GM18868 (cell line): ENCODE results near the gene CCDC12.
A peak's percentile ranks its signal among the peaks of the same experiment; 100 is the strongest.
"Not testable (repeated sequence)": the region's sequence is repeated elsewhere in the genome, so short reads cannot be mapped to it uniquely, and the experiment has no call there.

ENCODE experiments used
- ATAC-seq: cut with Tn5 transposase; IDR thresholded peaks from one replicate; pipeline ENCODE4 v1.9.1; 2021; ENCODE audit warnings: mild to moderate bottlenecking, moderate library complexity; ENCODE audit not compliant: unreplicated experiment

The CCDC12 gene

GRCh38 chr3:46984591-46985459, 8.3 kb upstream of the CCDC12 start:
- no peak for ATAC-seq

- no peak for ATAC-seq
These were observed 6.0 kb upstream of the CCDC12 start for GRCh38 chr3:46982546-46982945.

GRCh38 chr3:46981932-46982471, 5.5 kb upstream of the CCDC12 start:
- no peak for ATAC-seq

GRCh38 chr3:46979958-46980497, 3.5 kb upstream of the CCDC12 start:
- peak; percentile 12 for ATAC-seq

- ATAC-seq, result peak; percentile 78
These were observed 2.7 kb upstream of the CCDC12 start, which contains the start of gene NBEAL2 for GRCh38 chr3:46978985-46979944. TSS of gene NBEAL2 (plus strand) at chr3:46979666. CDS start at chr3:46979862, 196 bp downstream.

- ATAC-seq, result no peak
These were observed 1.8 kb upstream of the CCDC12 start for GRCh38 chr3:46978381-46978780.

- no peak for ATAC-seq
These were observed 1.3 kb upstream of the CCDC12 start for GRCh38 chr3:46977811-46978195.

GRCh38 chr3:46974421-46975171, 1.9 kb downstream of the CCDC12 start:
- no peak for ATAC-seq

- no peak for ATAC-seq
These were observed 4.1 kb downstream of the CCDC12 start for GRCh38 chr3:46972396-46972795.

- ATAC-seq, result no peak
These were observed 4.8 kb downstream of the CCDC12 start for GRCh38 chr3:46971742-46972141.

- no peak for ATAC-seq
These were observed 5.4 kb downstream of the CCDC12 start for GRCh38 chr3:46971151-46971550.

GRCh38 chr3:46970391-46971091, 6.0 kb downstream of the CCDC12 start:
- ATAC-seq, result no peak

- ATAC-seq, result no peak
These were observed 7.6 kb downstream of the CCDC12 start for GRCh38 chr3:46968783-46969428.

GRCh38 chr3:46966811-46967210, 9.7 kb downstream of the CCDC12 start:
- ATAC-seq, result no peak

GRCh38 chr3:46965151-46965550, 11.4 kb downstream of the CCDC12 start:
- ATAC-seq, result no peak

GRCh38 chr3:46964038-46964590, 12.4 kb downstream of the CCDC12 start:
- ATAC-seq, result not testable (repeated sequence)

GRCh38 chr3:46962990-46963389, 13.6 kb downstream of the CCDC12 start:
- ATAC-seq, result no peak

GRCh38 chr3:46962427-46962826, 14.1 kb downstream of the CCDC12 start:
- ATAC-seq, result no peak

GRCh38 chr3:46960835-46961234, 15.7 kb downstream of the CCDC12 start:
- ATAC-seq, result no peak
